ENCODE data around the gene NDUFS2.
A peak's percentile ranks its signal among the peaks of the same experiment; 100 is the strongest.

NDUFS2 gene

DNA sequence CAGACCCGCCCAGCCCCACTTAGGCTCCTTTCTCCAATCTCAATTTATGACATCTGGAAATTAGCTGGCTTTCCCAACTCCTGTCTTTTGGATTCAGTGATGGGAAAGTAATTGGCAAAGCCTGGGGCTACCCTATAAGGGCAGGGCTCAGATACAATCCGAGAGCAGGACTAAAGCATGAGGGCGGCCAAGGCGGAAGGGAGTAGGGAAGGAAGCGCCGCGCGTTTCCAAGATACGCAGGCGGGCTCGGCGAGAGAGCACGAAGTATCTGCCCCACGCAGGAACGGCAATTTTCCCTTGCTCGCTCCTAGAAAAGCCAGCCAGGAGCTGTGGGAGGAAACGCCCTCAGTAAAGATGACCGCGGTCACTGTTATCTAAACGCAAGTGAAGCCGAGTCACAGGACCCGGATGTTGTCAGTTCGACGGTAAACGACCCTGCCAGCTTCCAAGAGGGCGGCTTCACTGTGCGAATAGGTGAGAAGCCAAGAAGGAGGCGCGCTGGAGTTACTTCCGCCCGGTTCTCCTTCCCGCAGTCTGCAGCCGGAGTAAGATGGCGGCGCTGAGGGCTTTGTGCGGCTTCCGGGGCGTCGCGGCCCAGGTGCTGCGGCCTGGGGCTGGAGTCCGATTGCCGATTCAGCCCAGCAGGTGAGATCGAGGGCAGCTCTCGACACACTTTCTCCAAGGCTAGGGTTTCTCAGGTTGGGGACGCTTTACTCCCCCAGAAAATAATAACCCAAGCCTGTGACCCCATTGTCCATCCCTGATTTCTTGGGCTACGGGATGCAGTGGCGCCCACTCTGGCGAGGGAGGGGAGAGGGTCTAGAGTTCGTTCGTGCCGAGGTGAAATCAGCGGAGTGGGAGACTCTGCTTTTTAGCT lies at the start of gene NDUFS2:
TSS of gene NDUFS2 (plus strand) at position 532 of the 877 bp plus-strand sequence. CDS start at position 551, 19 bp downstream.
- peak; percentile 98 for DNase-seq (ENCODE audit: low spot score)

- no peak for DNase-seq (ENCODE audit: low spot score)
Measured at GRCh38 chr1:161153176-161153575, 49.0 kb upstream of the NDUFS2 start.

GRCh38 chr1:161153682-161154337 lies 48.4 kb upstream of the NDUFS2 start, which contains the start of gene UFC1:
TSS of gene UFC1 (plus strand) at chr1:161153978. CDS start at chr1:161153998, 20 bp downstream.
- peak; percentile 88 for DNase-seq (ENCODE audit: low spot score)

GRCh38 chr1:161157867-161158266 lies 44.3 kb upstream of the NDUFS2 start:
- DNase-seq (ENCODE audit: low spot score), result no peak

- DNase-seq (ENCODE audit: low spot score), result no peak
Measured at GRCh38 chr1:161158316-161159010, 43.7 kb upstream of the NDUFS2 start.

- DNase-seq (ENCODE audit: low spot score), result peak; percentile 92
Measured at GRCh38 chr1:161159087-161159912, 42.9 kb upstream of the NDUFS2 start, which contains the start of gene USP21. TSS of gene USP21 (plus strand) at chr1:161159500. CDS start at chr1:161160641, 1,141 bp downstream.

GRCh38 chr1:161159913-161160243 lies 42.3 kb upstream of the NDUFS2 start:
- DNase-seq (ENCODE audit: low spot score), result no peak

DNA sequence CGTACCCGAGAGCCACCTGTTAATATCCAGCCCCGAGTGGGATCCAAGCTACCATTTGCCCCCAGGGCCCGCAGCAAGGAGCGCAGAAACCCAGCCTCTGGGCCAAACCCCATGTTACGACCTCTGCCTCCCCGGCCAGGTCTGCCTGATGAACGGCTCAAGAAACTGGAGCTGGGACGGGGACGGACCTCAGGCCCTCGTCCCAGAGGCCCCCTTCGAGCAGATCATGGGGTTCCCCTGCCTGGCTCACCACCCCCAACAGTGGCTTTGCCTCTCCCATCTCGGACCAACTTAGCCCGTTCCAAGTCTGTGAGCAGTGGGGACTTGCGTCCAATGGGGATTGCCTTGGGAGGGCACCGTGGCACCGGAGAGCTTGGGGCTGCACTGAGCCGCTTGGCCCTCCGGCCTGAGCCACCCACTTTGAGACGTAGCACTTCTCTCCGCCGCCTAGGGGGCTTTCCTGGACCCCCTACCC lies 41.5 kb upstream of the NDUFS2 start:
- DNase-seq (ENCODE audit: low spot score), result no peak

DNA sequence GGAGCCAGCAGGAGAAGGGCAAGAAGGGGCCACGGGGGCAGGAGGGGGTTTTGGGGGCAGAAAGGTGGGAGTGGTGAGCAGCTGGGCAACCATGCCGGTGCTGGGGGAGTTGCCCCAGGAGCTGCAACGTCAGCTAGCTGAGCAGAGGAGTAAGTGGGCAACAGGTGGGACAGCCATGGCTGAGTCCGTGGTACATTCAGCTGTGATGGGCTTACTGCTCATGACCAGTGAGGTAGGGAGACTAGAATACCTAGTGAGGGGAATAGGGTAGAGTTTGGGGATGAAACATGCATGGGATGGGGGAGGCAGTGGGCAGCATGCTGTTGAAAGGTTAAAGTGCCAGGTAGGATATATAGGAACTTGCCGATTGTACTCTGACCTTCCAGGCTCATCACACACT lies 40.5 kb upstream of the NDUFS2 start:
- DNase-seq (ENCODE audit: low spot score), result no peak

DNA sequence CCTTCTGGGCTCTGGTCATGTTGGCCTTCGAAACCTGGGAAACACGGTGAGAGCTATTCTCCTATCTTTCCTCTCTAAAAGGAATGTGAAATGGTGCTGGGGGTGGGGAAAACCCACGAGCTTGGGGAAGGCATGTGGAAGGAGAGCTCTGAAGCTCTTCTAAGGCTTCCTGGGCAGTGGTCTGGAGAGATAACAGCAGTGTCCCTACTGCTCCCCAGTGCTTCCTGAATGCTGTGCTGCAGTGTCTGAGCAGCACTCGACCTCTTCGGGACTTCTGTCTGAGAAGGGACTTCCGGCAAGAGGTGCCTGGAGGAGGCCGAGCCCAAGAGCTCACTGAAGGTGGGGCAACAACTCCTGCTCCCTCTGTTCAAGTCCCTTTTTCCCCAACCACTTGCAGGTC lies 40.1 kb upstream of the NDUFS2 start:
- DNase-seq (ENCODE audit: low spot score), result no peak

DNA sequence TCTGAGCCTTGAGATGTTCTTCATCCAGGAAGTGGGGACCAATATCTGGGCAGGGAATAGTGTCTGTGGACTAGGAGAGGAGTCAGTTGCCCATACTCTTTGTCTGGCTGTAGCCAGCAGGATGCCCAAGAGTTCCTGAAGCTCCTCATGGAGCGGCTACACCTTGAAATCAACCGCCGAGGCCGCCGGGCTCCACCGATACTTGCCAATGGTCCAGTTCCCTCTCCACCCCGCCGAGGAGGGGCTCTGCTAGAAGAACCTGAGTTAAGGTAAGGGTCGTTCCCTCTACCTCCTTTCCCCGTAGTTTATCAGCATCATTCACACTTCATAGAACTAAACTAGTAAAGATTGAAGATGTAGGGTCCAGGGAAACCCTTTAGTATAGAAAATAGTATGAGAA lies 39.4 kb upstream of the NDUFS2 start:
- DNase-seq (ENCODE audit: low spot score), result no peak

DNA sequence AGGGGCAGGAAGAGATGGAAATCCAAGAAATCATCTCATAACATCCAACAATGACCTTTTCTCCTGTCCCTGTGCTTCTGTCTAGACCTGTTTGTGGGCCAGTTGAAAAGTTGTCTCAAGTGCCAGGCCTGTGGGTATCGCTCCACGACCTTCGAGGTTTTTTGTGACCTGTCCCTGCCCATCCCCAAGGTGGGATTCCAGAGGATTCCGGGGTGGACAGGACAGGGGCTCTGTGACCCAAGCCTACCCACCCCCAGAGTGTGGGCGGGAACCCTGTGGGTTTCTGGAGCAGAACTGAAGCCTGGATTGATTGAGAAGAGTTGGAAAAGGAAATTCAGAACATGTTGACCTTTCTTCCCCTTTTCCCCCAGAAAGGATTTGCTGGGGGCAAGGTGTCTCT lies 38.4 kb upstream of the NDUFS2 start:
- no peak for DNase-seq (ENCODE audit: low spot score)

GRCh38 chr1:161164901-161165610 lies 37.1 kb upstream of the NDUFS2 start:
- DNase-seq (ENCODE audit: low spot score), result no peak

DNA sequence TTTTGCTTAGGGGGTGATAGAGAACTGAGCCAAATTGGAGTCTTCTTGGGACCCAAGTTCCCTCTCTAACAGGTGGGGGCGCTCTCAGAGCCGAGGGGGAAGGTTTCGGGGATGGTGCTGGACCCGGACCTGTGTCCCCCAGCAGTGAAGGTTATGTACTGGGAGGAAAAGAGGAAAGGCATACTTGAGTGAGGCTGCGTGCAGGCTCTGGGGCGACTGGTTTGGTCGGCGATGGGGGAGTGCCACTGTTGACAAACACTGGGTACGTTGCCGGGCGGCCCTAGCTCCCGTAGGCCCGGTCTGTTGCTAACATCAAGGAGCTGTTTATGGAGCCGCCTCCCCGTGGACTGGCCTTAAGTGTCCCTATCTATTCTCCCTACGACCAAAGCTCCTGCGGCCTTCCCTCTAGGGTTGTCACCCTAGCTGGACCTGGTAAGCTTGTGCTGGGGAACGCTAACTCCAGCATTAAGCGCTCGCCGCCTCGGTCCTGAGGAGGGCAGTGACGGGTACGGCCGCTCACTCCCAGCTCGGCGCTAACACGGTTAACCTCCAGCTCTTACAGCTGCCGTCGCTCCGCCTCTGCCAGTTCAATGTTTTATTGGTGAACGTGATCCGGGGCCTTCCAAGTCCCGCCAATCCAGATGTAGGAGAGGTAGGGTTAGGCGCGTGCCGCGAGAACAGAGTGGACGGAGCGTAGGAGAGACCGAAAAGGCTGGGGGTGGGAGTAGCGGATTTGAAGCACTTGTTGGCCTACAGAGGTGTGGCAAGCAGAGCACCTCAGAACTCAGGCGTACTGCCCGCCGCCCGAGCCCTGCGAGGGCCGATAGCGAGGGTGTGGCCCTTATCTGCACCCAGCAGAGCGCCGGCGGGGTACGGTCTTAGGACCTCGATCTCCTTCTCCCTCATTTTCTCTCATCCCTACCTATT lies 36.2 kb upstream of the NDUFS2 start, which contains the start of gene PPOX:
TSS of gene PPOX (plus strand) at position 685 of the 927 bp plus-strand sequence. CDS start 422 bp downstream, outside the sequence.
- DNase-seq (ENCODE audit: low spot score), result peak; percentile 98

DNA sequence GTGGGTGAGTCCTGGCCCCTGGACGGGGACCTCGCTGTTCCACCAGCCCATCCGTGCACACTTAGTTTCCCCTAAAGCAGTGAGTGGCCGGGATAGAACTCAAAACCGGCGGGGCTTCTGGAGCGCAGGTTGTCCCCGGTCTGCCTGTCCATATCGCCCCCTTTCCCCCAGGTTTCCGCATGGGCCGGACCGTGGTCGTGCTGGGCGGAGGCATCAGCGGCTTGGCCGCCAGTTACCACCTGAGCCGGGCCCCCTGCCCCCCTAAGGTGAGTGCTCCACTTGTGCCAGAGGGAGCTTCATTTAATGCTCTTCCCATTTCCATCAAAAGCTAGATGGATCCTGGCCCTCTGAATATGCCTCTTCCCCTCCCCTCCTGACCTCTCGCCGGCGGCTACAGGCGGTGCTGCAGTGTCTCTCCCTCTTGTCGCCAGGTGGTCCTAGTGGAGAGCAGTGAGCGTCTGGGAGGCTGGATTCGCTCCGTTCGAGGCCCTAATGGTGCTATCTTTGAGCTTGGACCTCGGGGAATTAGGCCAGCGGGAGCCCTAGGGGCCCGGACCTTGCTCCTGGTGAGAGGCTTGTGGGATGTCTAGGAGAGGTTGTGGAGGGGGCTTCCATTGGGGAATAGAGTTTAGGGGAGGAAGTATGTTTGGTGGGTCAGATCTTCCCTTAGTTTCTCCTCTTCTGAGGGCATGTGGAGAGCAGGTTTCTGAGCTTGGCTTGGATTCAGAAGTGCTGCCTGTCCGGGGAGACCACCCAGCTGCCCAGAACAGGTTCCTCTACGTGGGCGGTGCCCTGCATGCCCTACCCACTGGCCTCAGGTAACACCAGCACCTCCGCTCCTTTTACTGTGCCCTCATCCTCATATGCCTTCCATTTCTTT lies 35.3 kb upstream of the NDUFS2 start:
- no peak for DNase-seq (ENCODE audit: low spot score)

DNA sequence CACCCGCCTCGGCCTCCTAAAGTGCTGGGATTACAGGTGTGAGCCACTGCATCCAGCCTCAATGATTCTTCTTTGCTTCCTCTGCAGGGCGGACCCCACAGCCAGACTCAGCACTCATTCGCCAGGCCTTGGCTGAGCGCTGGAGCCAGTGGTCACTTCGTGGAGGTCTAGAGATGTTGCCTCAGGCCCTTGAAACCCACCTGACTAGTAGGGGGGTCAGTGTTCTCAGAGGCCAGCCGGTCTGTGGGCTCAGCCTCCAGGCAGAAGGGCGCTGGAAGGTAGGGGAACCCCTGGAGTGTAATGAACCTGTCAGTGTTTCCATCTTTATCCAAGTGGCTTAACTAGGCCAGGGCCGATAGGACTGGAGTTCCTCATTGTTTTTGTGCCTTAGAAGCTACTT lies 33.3 kb upstream of the NDUFS2 start:
- DNase-seq (ENCODE audit: low spot score), result no peak

DNA sequence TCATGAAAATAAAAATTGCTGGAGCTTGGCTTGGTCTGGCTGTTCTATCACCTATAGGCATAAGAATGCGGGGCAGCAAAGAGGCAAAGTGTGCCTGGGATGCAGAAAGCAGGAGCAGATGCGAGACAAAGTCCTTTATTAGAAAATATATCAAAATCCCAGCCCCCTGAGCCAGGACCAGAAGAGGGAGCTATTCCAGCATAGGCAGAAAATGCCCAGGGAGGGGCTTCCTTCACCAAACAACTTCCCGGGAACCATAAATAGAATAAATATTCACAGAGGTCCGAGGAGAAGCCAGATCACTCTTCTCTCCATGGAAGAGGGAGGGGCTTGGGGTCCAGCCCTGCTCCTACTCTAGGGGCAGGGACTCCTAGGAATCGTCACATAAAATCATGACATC lies 31.0 kb upstream of the NDUFS2 start:
- DNase-seq (ENCODE audit: low spot score), result no peak

- no peak for DNase-seq (ENCODE audit: low spot score)
Measured at GRCh38 chr1:161171696-161172095, 30.5 kb upstream of the NDUFS2 start.

GRCh38 chr1:161172349-161172748 lies 29.8 kb upstream of the NDUFS2 start:
- DNase-seq (ENCODE audit: low spot score), result no peak

Measured in activated CD4-positive, alpha-beta T cell treated with anti-CD3 and anti-CD28 coated beads, Interleukin-2, Interleukin-4, amounts not matched to agents 100 ng/mL and 50 ng/mL, durations not matched to agents 16 hours and 8 hours (primary cell).